Ishikawa (cell line): ENCODE data around the gene MARCHF3.

ENCODE experiments used
- CEBPB ChIP-seq: IDR thresholded peaks from 2 replicates; pipeline ENCODE4 v1.6.1; 2012
- CREB1 ChIP-seq: IDR thresholded peaks from 2 replicates; pipeline ENCODE4 v1.6.1; 2012; ENCODE audit warnings: low read depth
- EGR1 ChIP-seq: IDR thresholded peaks from 2 replicates; pipeline ENCODE4 v1.6.1; 2012
- EP300 ChIP-seq: IDR thresholded peaks from 2 replicates; pipeline ENCODE4 v1.6.1; 2012; ENCODE audit warnings: borderline replicate concordance
- FOXM1 ChIP-seq: IDR thresholded peaks from 2 replicates; pipeline ENCODE4 v1.6.1; 2012; ENCODE audit warnings: low read depth, borderline replicate concordance
- MAX ChIP-seq: IDR thresholded peaks from 2 replicates; pipeline ENCODE4 v1.6.1; 2012
- NFIC ChIP-seq: IDR thresholded peaks from 2 replicates; pipeline ENCODE4 v1.6.1; 2012
- RAD21 ChIP-seq: IDR thresholded peaks from 2 replicates; pipeline ENCODE4 v1.6.1; 2012; ENCODE audit warnings: low read depth
- REST ChIP-seq: IDR thresholded peaks from 2 replicates; pipeline ENCODE4 v1.6.1; 2012; ENCODE audit warnings: low read depth, mild to moderate bottlenecking
- TAF1 ChIP-seq: IDR thresholded peaks from 2 replicates; pipeline ENCODE4 v1.6.1; 2012; ENCODE audit warnings: low read depth, mild to moderate bottlenecking
- TCF12 ChIP-seq: IDR thresholded peaks from 2 replicates; pipeline ENCODE4 v1.6.1; 2012; ENCODE audit warnings: low read depth
- TEAD4 ChIP-seq: IDR thresholded peaks from 2 replicates; pipeline ENCODE4 v1.6.1; 2012
- USF1 ChIP-seq: IDR thresholded peaks from 2 replicates; pipeline ENCODE4 v1.6.1; 2012
- YY1 ChIP-seq: IDR thresholded peaks from 2 replicates; pipeline ENCODE4 v1.6.1; 2012; ENCODE audit warnings: low read depth
- ZBTB7A ChIP-seq: IDR thresholded peaks from 2 replicates; pipeline ENCODE4 v1.6.1; 2012; ENCODE audit warnings: low read depth

Gene MARCHF3

GRCh38 chr5:126883564-126884245, 146.7 kb downstream of the MARCHF3 start:
- TF ChIP-seq TCF12, result no peak

GRCh38 chr5:126881821-126882600, 148.3 kb downstream of the MARCHF3 start:
- TF ChIP-seq NFIC, result no peak

GRCh38 chr5:126878634-126879033, 151.7 kb downstream of the MARCHF3 start:
- TF ChIP-seq TAF1 (no peak), CEBPB (no peak), FOXM1 (no peak), TEAD4 (no peak), MAX (no peak), USF1 (no peak), NFIC (no peak), ZBTB7A (no peak)

GRCh38 chr5:126878085-126878484, 152.3 kb downstream of the MARCHF3 start:
- no peak for TF ChIP-seq TCF12
- TF ChIP-seq USF1, result no peak
- no peak for TF ChIP-seq FOXM1

- no peak for TF ChIP-seq TAF1
- no peak for TF ChIP-seq EP300
- TF ChIP-seq NFIC, result no peak
- no peak for TF ChIP-seq RAD21
- TF ChIP-seq TCF12, result no peak
- TF ChIP-seq MAX, result no peak
- TF ChIP-seq ZBTB7A, result no peak
- no peak for TF ChIP-seq YY1
- no peak for TF ChIP-seq CREB1
- no peak for TF ChIP-seq USF1
- TF ChIP-seq TEAD4, result no peak
- no peak for TF ChIP-seq REST
- TF ChIP-seq EGR1, result no peak
- no peak for TF ChIP-seq CEBPB
- no peak for TF ChIP-seq FOXM1
These were observed 152.8 kb downstream of the MARCHF3 start for GRCh38 chr5:126877602-126878001.

GRCh38 chr5:126875303-126875785, 155.0 kb downstream of the MARCHF3 start:
- TF ChIP-seq FOXM1, result no peak

- TF ChIP-seq RAD21, result no peak
- no peak for TF ChIP-seq NFIC
- no peak for TF ChIP-seq FOXM1
- no peak for TF ChIP-seq TEAD4
- no peak for TF ChIP-seq TCF12
- TF ChIP-seq CEBPB, result no peak
- no peak for TF ChIP-seq ZBTB7A
- no peak for TF ChIP-seq REST
- TF ChIP-seq EP300, result no peak
- TF ChIP-seq CREB1, result no peak
- TF ChIP-seq YY1, result no peak
- no peak for TF ChIP-seq TAF1
- no peak for TF ChIP-seq USF1
These were observed 157.6 kb downstream of the MARCHF3 start for GRCh38 chr5:126872561-126873354.
